SH-SY5Y (cell line): Measurements from ENCODE around the gene PIP4K2A.

Experiments
- GATA2 ChIP-seq: IDR thresholded peaks from 2 replicates; pipeline ENCODE4 v1.6.1; 2011; ENCODE audit warnings: mild to moderate bottlenecking, low read depth, low read length
- GATA3 ChIP-seq: IDR thresholded peaks from 2 replicates; pipeline ENCODE4 v1.6.1; 2011; ENCODE audit warnings: low read depth, mild to moderate bottlenecking, low read length, moderate library complexity

- TF ChIP-seq GATA2 = no peak
- TF ChIP-seq GATA3 = no peak
Observed at GRCh38 chr10:22643775-22644174, 70.6 kb downstream of the PIP4K2A start.
